Astrocyte of the spinal cord (primary cell): Measurements from ENCODE around the gene CD82.

Experiments
- DNase-seq: peaks from one replicate; pipeline ENCODE4 v3.0.0; 2011; ENCODE audit warnings: low read depth, low spot score
- H3K4me3 ChIP-seq: 2 replicates; pipeline ENCODE4 v1.5.1; 2011; ENCODE audit warnings: low read depth, mild to moderate bottlenecking, low read length, moderate library complexity
- CTCF ChIP-seq: IDR thresholded peaks from 2 replicates; pipeline ENCODE4 v1.5.1; 2012; ENCODE audit warnings: low read depth, mild to moderate bottlenecking, low read length, inconsistent platforms
- in situ Hi-C: cut with HindIII; loops from 2 replicates; pipeline ENCODE4 v1.10.0; 2017; ENCODE audit warnings: low sequenced_read_pairs

The CD82 gene

GRCh38 chr11:44581246-44581645 lies 15.8 kb downstream of the CD82 start:
- no peak for TF ChIP-seq CTCF
- in situ Hi-C loops = no loop called here
- no peak overlapping the region for H3K4me3 ChIP-seq
- no peak for DNase-seq

GRCh38 chr11:44582641-44583352 lies 17.3 kb downstream of the CD82 start:
- DNase-seq = no peak
- in situ Hi-C loops = no loop called here
- no peak overlapping the region for H3K4me3 ChIP-seq
- no peak for TF ChIP-seq CTCF

GRCh38 chr11:44583353-44583669 lies 17.8 kb downstream of the CD82 start:
- no peak overlapping the region for H3K4me3 ChIP-seq
- TF ChIP-seq CTCF = no peak
- DNase-seq = no peak
- in situ Hi-C loops = no loop called here

- in situ Hi-C loops = no loop called here
- no peak overlapping the region for H3K4me3 ChIP-seq
- no peak for TF ChIP-seq CTCF
- DNase-seq = no peak
These were observed 20.0 kb downstream of the CD82 start for GRCh38 chr11:44585421-44585820.

- no peak for TF ChIP-seq CTCF
- in situ Hi-C loops = no loop called here
- no peak overlapping the region for H3K4me3 ChIP-seq
- peak; percentile 70 for DNase-seq
These were observed 23.8 kb downstream of the CD82 start for GRCh38 chr11:44589301-44589700.

- no peak for DNase-seq
- no peak for TF ChIP-seq CTCF
- H3K4me3 ChIP-seq = no peak overlapping the region
- in situ Hi-C loops = no loop called here
These were observed 25.3 kb downstream of the CD82 start for GRCh38 chr11:44590769-44591168.

GRCh38 chr11:44591557-44591956 lies 26.1 kb downstream of the CD82 start:
- TF ChIP-seq CTCF = no peak
- in situ Hi-C loops = no loop called here
- no peak overlapping the region for H3K4me3 ChIP-seq
- no peak for DNase-seq
